ENCODE measurements around the gene RAD9A. TPM values are rescaled to one million over a fixed set of nuclear protein-coding genes. Genes with fewer than 3 reads are reported as not detected.

RAD9A gene
- total and polyA plus RNA-seq, 9 of the 15 experiments (the other 6 are each of a cell fraction or from before 2014, with no cell fraction given): 1.4 to 41.2 (median 16.1) TPM

DNA sequence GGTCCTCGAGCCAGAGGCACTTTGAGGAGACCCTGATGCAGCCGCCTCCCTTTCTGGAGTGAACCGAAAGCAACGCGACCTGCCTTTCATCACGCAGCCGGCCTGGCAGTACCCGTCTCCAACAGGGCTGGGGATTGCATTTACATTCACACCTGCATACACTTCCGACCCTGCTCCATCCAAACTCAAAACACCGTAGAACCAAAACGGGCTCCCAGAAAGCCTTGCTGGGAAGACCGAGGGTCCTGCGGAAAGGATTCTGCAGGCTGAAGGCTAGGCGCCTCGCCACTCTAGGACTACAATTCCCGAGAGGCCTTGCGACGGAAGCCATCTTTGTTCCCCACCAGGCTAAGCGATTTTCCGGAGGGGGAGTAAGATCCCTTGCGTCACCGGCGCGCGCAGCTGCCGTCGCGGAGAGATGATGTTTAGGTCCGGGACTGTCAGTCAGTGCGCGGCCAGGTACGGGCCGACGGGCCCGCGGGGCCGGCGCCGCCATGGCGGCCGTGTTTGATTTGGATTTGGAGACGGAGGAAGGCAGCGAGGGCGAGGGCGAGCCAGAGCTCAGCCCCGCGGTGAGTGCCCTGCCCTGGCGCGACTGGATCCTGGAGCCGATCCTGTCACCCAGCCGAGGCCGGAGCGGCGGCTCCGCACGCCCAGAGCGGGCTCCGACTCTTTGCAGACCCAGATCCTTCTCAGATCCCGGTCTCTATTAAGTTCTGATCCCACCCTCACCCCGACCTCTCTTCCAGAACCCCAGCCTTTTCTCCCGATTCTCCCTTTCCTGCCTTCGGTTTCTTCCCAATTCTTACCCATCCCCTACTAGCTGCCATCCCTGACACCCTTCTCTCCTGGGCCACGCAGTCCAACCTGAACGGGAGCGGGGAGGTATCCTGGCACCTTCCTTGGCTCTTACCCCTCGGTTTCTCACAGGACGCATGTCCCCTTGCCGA is 36.5 kb downstream of the RAD9A start, which contains the start of gene RPS6KB2 (continued):
- TF ChIP-seq, protein P1, sequence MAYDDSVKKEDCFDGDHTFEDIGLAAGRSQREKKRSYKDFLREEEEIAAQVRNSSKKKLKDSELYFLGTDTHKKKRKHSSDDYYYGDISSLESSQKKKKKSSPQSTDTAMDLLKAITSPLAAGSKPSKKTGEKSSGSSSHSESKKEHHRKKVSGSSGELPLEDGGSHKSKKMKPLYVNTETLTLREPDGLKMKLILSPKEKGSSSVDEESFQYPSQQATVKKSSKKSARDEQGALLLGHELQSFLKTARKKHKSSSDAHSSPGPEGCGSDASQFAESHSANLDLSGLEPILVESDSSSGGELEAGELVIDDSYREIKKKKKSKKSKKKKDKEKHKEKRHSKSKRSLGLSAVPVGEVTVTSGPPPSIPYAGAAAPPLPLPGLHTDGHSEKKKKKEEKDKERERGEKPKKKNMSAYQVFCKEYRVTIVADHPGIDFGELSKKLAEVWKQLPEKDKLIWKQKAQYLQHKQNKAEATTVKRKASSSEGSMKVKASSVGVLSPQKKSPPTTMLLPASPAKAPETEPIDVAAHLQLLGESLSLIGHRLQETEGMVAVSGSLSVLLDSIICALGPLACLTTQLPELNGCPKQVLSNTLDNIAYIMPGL (CRISPR knock-in tag; IDR thresholded peaks at IDR 0.05): peak; percentile 52; the same call in 1 of the 2 replicates
- no peak for TF ChIP-seq ZNF217 (CRISPR knock-in tag; IDR thresholded peaks at IDR 0.05)
- no peak for TF ChIP-seq MTF1 (CRISPR knock-in tag; IDR thresholded peaks at IDR 0.05; ENCODE audit: borderline replicate concordance)
- peak; percentile 67 to 76; a peak in 3 of 4 replicates for TF ChIP-seq FOXK2 (conservative IDR thresholded peaks at IDR 0.05 in 1 of 2, IDR thresholded peaks at IDR 0.05 in 1 of 2; ENCODE audit: low read depth in 2 of 2)
- no peak for TF ChIP-seq CGGBP1 (CRISPR knock-in tag; IDR thresholded peaks at IDR 0.05)
- TF ChIP-seq DDX20 (tag; IDR thresholded peaks at IDR 0.05; ENCODE audit: low read depth): no peak
- TF ChIP-seq SRF (CRISPR knock-in tag; IDR thresholded peaks at IDR 0.05): peak in 1 of 2 experiments; percentile 68; a peak in 1 of 4 replicates
- TF ChIP-seq SMC3 (conservative IDR thresholded peaks at IDR 0.05; ENCODE audit: insufficient read depth, low read depth, low read length): no peak
- TF ChIP-seq ADNP (tag; IDR thresholded peaks at IDR 0.05): no peak
- no peak for TF ChIP-seq KLF1 (tag; IDR thresholded peaks at IDR 0.05)
- no peak for TF ChIP-seq NR1H2 (CRISPR knock-in tag; IDR thresholded peaks at IDR 0.05)
- no peak for TF ChIP-seq ZNF589 (CRISPR knock-in tag; IDR thresholded peaks at IDR 0.05; ENCODE audit: low read depth)
- TF ChIP-seq ZC3H8 (IDR thresholded peaks at IDR 0.05): no peak
- peak; percentile 78 for TF ChIP-seq MEIS2 (IDR thresholded peaks at IDR 0.05; ENCODE audit: partially characterized antibody)
- no peak for TF ChIP-seq CREBBP (IDR thresholded peaks at IDR 0.05; ENCODE audit: low read depth, low read length)
- peak; percentile 95 for TF ChIP-seq KDM5B (IDR thresholded peaks at IDR 0.05; ENCODE audit: insufficient replicate concordance, low read depth, low read length)
- no peak for TF ChIP-seq ZNF699 (CRISPR knock-in tag; IDR thresholded peaks at IDR 0.05; ENCODE audit: insufficient replicate concordance)
- TF ChIP-seq PHF21A (IDR thresholded peaks at IDR 0.05; ENCODE audit: borderline replicate concordance, low read depth): no peak
- TF ChIP-seq SMARCA4 (IDR thresholded peaks at IDR 0.05): no peak
- no peak for TF ChIP-seq SAFB (IDR thresholded peaks at IDR 0.05; ENCODE audit: borderline replicate concordance, low read depth, low read length)
- TF ChIP-seq MYC (IDR thresholded peaks at IDR 0.05; ENCODE audit: low read depth, low read length): peak; percentile 79
- no peak for TF ChIP-seq MYC (CRISPR knock-in tag; IDR thresholded peaks at IDR 0.05; ENCODE audit: borderline replicate concordance, low read depth)
- peak; percentile 79 for TF ChIP-seq SMAD4 (CRISPR knock-in tag; conservative IDR thresholded peaks at IDR 0.05)
